Central memory CD4-positive, alpha-beta T cell (primary cell): Measurements from ENCODE around the gene PAX5.
A peak's percentile ranks its signal among the peaks of the same experiment; 100 is the strongest.
"Not testable (repeated sequence)": the region's sequence is repeated elsewhere in the genome, so short reads cannot be mapped to it uniquely, and the experiment has no call there.

Experiments
- DNase-seq: peaks from one replicate; pipeline ENCODE4 v3.0.0; 2022
- total RNA-seq, 3 experiments: gene quantifications; one replicate each; lab custom pipeline; 2026; lab: John Stamatoyannopoulos, UW

The PAX5 gene
- 0 reads per million in 3 experiments for total RNA-seq

- DNase-seq = no peak
Measured at GRCh38 chr9:37033682-37034304, at the start of gene PAX5. Gene PAX5, minus strand, starts transcription at chr9:37034268. Its CDS starts 237 bp downstream, at chr9:37034031.

- DNase-seq = no peak
Measured at GRCh38 chr9:37083654-37084053, 49.6 kb upstream of the PAX5 start.

- DNase-seq = peak; percentile 7
Measured at GRCh38 chr9:37082214-37082765, 48.2 kb upstream of the PAX5 start.

GRCh38 chr9:37081507-37081906 lies 47.4 kb upstream of the PAX5 start:
- not testable (repeated sequence) for DNase-seq

- DNase-seq = not testable (repeated sequence)
Measured at GRCh38 chr9:37080165-37080628, 46.1 kb upstream of the PAX5 start.

GRCh38 chr9:37079370-37080164 lies 45.5 kb upstream of the PAX5 start:
- DNase-seq = peak; percentile 93

- not testable (repeated sequence) for DNase-seq
Measured at GRCh38 chr9:37074790-37075189, 40.7 kb upstream of the PAX5 start.

- DNase-seq = no peak
Measured at GRCh38 chr9:37066139-37066725, 32.2 kb upstream of the PAX5 start.

- no peak for DNase-seq
Measured at GRCh38 chr9:37062336-37062735, 28.3 kb upstream of the PAX5 start.

GRCh38 chr9:37061768-37062167 lies 27.7 kb upstream of the PAX5 start:
- no peak for DNase-seq

- DNase-seq = no peak
Measured at GRCh38 chr9:37060833-37061232, 26.8 kb upstream of the PAX5 start.

GRCh38 chr9:37056046-37056920 lies 22.2 kb upstream of the PAX5 start:
- no peak for DNase-seq

- DNase-seq = not testable (repeated sequence)
Measured at GRCh38 chr9:37054363-37054720, 20.3 kb upstream of the PAX5 start.

- DNase-seq = no peak
Measured at GRCh38 chr9:37053684-37054362, 19.8 kb upstream of the PAX5 start.

- DNase-seq = no peak
Measured at GRCh38 chr9:37046683-37047082, 12.6 kb upstream of the PAX5 start.

GRCh38 chr9:37042421-37042820 lies 8.4 kb upstream of the PAX5 start:
- DNase-seq = no peak

- DNase-seq = no peak
Measured at GRCh38 chr9:37040508-37041127, 6.5 kb upstream of the PAX5 start.

GRCh38 chr9:37038943-37039464 lies 4.9 kb upstream of the PAX5 start:
- no peak for DNase-seq

- DNase-seq = no peak
Measured at GRCh38 chr9:37038302-37038942, 4.4 kb upstream of the PAX5 start.

GRCh38 chr9:37037503-37038301 lies 3.6 kb upstream of the PAX5 start:
- no peak for DNase-seq
